HL-60 (cell line): ENCODE measurements around the gene GTPBP3.

Experiments
- DNase-seq, 2 experiments: peaks; one replicate each; pipeline ENCODE4 v3.0.0-alpha.2; 2010 to 2020; ENCODE audit warnings: low read depth in 1 of 2, low spot score in 1 of 2
- H3K27ac ChIP-seq: fragments of 250-450 bp; sonication (Bioruptor Pico); replicated peaks from 2 replicates; pipeline ENCODE4 v1.5.1; 2020; ENCODE audit warnings: mild to moderate bottlenecking, moderate library complexity
- H3K27me3 ChIP-seq: fragments of 250-450 bp; sonication (Bioruptor Pico); 2 replicates; pipeline ENCODE4 v1.5.1; 2021; ENCODE audit warnings: mild to moderate bottlenecking, moderate library complexity; ENCODE audit not compliant: insufficient read depth, poor library complexity, severe bottlenecking
- H3K4me3 ChIP-seq: replicated peaks from 2 replicates; pipeline ENCODE4 v1.5.1; 2011; ENCODE audit warnings: mild to moderate bottlenecking, control low read depth, low read length; ENCODE audit not compliant: insufficient read depth
- GABPA ChIP-seq: IDR thresholded peaks from 2 replicates; pipeline ENCODE4 v1.6.1; 2012; ENCODE audit warnings: low read depth
- POLR2AphosphoS5 ChIP-seq: IDR thresholded peaks from 2 replicates; pipeline ENCODE4 v1.6.1; 2012; ENCODE audit warnings: low read depth
- SPI1 ChIP-seq: IDR thresholded peaks from 2 replicates; pipeline ENCODE4 v1.6.1; 2012; ENCODE audit warnings: low read depth, mild to moderate bottlenecking, borderline replicate concordance
- TF ChIP-seq, protein P1 (sequence below): IDR thresholded peaks from one replicate; pipeline ENCODE4 v1.5.1; 2011; ENCODE audit warnings: low read length, control low read depth, inconsistent platforms; ENCODE audit not compliant: insufficient read depth
- TF ChIP-seq, protein P2 (sequence below): IDR thresholded peaks from 2 replicates; pipeline ENCODE4 v1.6.1; 2012; ENCODE audit warnings: low read depth; ENCODE audit not compliant: insufficient replicate concordance

GTPBP3 gene

DNA sequence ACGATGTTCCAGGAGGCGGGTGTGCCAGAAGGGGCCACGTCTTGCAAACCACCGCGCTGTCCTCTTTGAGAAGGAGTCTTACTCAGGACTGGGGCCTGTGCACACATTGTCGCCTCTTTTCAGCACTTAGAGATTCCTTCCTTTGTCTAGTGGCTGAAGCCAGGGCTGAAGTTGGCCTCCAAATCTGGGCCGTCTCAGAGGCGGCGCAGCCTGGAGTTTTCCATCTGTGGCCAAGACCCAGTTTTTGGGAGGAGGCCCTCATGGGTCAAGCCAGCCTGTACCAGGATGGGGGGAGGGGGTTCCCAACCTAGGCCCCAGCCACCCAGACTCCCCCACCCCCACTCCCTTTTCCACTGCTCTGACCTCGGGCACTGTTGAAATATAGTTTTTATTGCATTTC, 14.5 kb upstream of the GTPBP3 start:
- H3K27me3 ChIP-seq: no peaks in the 10 kb centered on the region
- no peak overlapping the region for H3K27ac ChIP-seq
- H3K4me3 ChIP-seq: no peak overlapping the region
- no peak for DNase-seq
- TF ChIP-seq SPI1: no peak
- TF ChIP-seq GABPA: no peak
- TF ChIP-seq, protein P1, sequence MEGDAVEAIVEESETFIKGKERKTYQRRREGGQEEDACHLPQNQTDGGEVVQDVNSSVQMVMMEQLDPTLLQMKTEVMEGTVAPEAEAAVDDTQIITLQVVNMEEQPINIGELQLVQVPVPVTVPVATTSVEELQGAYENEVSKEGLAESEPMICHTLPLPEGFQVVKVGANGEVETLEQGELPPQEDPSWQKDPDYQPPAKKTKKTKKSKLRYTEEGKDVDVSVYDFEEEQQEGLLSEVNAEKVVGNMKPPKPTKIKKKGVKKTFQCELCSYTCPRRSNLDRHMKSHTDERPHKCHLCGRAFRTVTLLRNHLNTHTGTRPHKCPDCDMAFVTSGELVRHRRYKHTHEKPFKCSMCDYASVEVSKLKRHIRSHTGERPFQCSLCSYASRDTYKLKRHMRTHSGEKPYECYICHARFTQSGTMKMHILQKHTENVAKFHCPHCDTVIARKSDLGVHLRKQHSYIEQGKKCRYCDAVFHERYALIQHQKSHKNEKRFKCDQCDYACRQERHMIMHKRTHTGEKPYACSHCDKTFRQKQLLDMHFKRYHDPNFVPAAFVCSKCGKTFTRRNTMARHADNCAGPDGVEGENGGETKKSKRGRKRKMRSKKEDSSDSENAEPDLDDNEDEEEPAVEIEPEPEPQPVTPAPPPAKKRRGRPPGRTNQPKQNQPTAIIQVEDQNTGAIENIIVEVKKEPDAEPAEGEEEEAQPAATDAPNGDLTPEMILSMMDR: no peak
- TF ChIP-seq, protein P2, sequence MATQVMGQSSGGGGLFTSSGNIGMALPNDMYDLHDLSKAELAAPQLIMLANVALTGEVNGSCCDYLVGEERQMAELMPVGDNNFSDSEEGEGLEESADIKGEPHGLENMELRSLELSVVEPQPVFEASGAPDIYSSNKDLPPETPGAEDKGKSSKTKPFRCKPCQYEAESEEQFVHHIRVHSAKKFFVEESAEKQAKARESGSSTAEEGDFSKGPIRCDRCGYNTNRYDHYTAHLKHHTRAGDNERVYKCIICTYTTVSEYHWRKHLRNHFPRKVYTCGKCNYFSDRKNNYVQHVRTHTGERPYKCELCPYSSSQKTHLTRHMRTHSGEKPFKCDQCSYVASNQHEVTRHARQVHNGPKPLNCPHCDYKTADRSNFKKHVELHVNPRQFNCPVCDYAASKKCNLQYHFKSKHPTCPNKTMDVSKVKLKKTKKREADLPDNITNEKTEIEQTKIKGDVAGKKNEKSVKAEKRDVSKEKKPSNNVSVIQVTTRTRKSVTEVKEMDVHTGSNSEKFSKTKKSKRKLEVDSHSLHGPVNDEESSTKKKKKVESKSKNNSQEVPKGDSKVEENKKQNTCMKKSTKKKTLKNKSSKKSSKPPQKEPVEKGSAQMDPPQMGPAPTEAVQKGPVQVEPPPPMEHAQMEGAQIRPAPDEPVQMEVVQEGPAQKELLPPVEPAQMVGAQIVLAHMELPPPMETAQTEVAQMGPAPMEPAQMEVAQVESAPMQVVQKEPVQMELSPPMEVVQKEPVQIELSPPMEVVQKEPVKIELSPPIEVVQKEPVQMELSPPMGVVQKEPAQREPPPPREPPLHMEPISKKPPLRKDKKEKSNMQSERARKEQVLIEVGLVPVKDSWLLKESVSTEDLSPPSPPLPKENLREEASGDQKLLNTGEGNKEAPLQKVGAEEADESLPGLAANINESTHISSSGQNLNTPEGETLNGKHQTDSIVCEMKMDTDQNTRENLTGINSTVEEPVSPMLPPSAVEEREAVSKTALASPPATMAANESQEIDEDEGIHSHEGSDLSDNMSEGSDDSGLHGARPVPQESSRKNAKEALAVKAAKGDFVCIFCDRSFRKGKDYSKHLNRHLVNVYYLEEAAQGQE: no peak
- TF ChIP-seq POLR2AphosphoS5: no peak

DNA sequence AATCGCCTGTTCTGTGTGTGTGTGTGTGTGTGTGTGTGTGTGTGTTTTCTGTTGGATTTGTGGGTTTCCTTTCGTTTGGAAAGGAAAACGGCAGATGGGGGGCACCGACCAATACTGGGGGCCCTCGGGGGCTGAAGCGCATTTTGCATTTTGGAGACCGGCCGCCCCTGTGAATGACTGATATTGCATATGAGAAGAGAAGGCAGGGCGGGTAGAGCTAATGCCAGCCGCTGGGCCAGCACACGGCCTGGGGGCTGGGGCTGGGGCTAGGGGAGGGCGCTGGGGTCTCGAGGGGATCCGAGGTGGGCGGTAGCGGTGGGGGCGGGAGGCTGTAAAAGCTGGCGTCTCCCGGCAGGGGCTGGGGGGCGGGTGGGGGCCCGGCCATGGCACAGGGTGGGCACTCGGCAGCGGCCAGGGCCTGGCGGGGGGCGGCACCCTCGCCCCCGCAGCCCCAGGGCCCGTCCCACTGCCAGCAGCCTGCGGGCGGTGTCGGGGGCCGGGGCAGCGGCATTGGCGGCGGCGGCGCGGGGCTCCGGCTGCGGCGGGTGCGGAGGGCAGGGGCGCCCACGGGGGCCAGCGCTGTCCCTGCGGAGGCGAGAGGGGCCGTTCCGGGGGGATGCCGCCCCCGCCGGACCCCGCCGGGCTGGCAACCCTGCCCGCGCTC, 13.9 kb upstream of the GTPBP3 start:
- H3K4me3 ChIP-seq: no peak overlapping the region
- no peak for DNase-seq
- no peak for TF ChIP-seq SPI1
- TF ChIP-seq, protein P2: no peak
- TF ChIP-seq, protein P1: no peak
- no peak for TF ChIP-seq GABPA
- TF ChIP-seq POLR2AphosphoS5: no peak
- no peak overlapping the region for H3K27ac ChIP-seq
- H3K27me3 ChIP-seq: peaks cover 4% of the 10 kb centered on the region

DNA sequence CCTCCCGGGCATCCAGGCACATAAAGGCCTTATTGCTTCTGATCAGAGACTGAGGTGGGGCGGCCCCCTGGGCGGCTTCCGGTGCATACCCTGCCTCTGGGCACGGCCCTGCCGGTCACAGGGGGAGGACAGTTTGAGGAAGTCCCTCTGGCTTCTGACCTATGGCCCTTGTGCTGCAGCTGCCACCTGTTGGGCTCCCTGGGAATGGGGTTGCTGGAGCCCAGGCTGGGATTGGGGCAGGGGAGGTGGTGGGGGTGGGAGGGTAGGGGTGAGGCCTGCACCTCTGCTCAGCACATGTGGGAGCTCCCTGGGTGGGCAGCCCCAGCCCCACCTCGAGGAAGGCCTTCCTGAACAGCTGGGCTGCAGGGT, 13.4 kb upstream of the GTPBP3 start:
- DNase-seq: no peak
- TF ChIP-seq, protein P1: no peak
- TF ChIP-seq SPI1 (no peak), POLR2AphosphoS5 (no peak), GABPA (no peak)
- TF ChIP-seq, protein P2: no peak
- no peak overlapping the region for H3K4me3 ChIP-seq

More for the DNA sequence above, 13.4 kb upstream of the GTPBP3 start:
- Histone ChIP-seq H3K27me3 (peaks cover 6% of the 10 kb centered on the region), H3K27ac (no peak overlapping the region)
